SH-SY5Y (cell line): ENCODE data around the gene MAT2B.

Source experiments
- GATA2 ChIP-seq: IDR thresholded peaks from 2 replicates; pipeline ENCODE4 v1.6.1; 2011; ENCODE audit warnings: mild to moderate bottlenecking, low read depth, low read length
- GATA3 ChIP-seq: IDR thresholded peaks from 2 replicates; pipeline ENCODE4 v1.6.1; 2011; ENCODE audit warnings: low read depth, mild to moderate bottlenecking, low read length, moderate library complexity

The MAT2B gene

GRCh38 chr5:163563112-163563511 is 57.7 kb downstream of the MAT2B start:
- TF ChIP-seq GATA3 = no peak
- TF ChIP-seq GATA2 = no peak

- no peak for TF ChIP-seq GATA2
These were observed 58.5 kb downstream of the MAT2B start for GRCh38 chr5:163563880-163564279.

- TF ChIP-seq GATA3 (no peak), GATA2 (no peak)
These were observed 59.0 kb downstream of the MAT2B start for GRCh38 chr5:163564321-163564938.

GRCh38 chr5:163565492-163565891 is 60.1 kb downstream of the MAT2B start:
- TF ChIP-seq GATA2 (no peak), GATA3 (no peak)

- TF ChIP-seq GATA2 (no peak), GATA3 (no peak)
These were observed 60.7 kb downstream of the MAT2B start for GRCh38 chr5:163565931-163566608.

GRCh38 chr5:163566678-163567077 is 61.3 kb downstream of the MAT2B start:
- TF ChIP-seq GATA2 (peak; percentile 47; the same call in 1 of the 2 replicates), GATA3 (no peak)

GRCh38 chr5:163567811-163568210 is 62.4 kb downstream of the MAT2B start:
- no peak for TF ChIP-seq GATA3
- no peak for TF ChIP-seq GATA2
